H9 (cell line): ENCODE measurements around the gene P3H2. TPM values are rescaled to one million over a fixed set of nuclear protein-coding genes. Genes with fewer than 3 reads are reported as not detected.

ENCODE experiments used
- DNase-seq: peaks from one replicate; pipeline ENCODE4 v3.0.0-alpha.2; 2017
- H2AFZ ChIP-seq: one replicate; pipeline ENCODE4 v1.6.1; 2013; ENCODE audit warnings: mild to moderate bottlenecking, low read length, control low read depth, moderate library complexity
- H2AK5ac ChIP-seq: 2 replicates; pipeline ENCODE4 v1.6.1; 2013; ENCODE audit warnings: low read length, control low read depth, mixed read lengths; ENCODE audit not compliant: insufficient read length
- H2BK120ac ChIP-seq: one replicate; pipeline ENCODE4 v1.6.1; 2013; ENCODE audit warnings: low read depth, mild to moderate bottlenecking, low read length, control low read depth, inconsistent platforms; ENCODE audit not compliant: poor library complexity, severe bottlenecking
- H2BK12ac ChIP-seq: 2 replicates; pipeline ENCODE4 v1.6.1; 2013; ENCODE audit warnings: low read length, control low read depth, mixed read lengths, low read depth; ENCODE audit not compliant: insufficient read length
- H2BK15ac ChIP-seq: 2 replicates; pipeline ENCODE4 v1.6.1; 2013; ENCODE audit warnings: low read depth, low read length, control low read depth
- H2BK20ac ChIP-seq: one replicate; pipeline ENCODE4 v1.6.1; 2013; ENCODE audit warnings: low read depth, mild to moderate bottlenecking, low read length, control low read depth, inconsistent platforms; ENCODE audit not compliant: poor library complexity, severe bottlenecking
- H2BK5ac ChIP-seq: 2 replicates; pipeline ENCODE4 v1.6.1; 2013; ENCODE audit warnings: low read length, control low read depth, mixed read lengths; ENCODE audit not compliant: insufficient read length
- H3K14ac ChIP-seq: 2 replicates; pipeline ENCODE4 v1.6.1; 2013; ENCODE audit warnings: low read length, control low read depth; ENCODE audit not compliant: insufficient read depth
- H3K18ac ChIP-seq: 2 replicates; pipeline ENCODE4 v1.6.1; 2013; ENCODE audit warnings: low read depth, mild to moderate bottlenecking, mixed read lengths, low read length, control low read depth; ENCODE audit not compliant: insufficient read length
- H3K23ac ChIP-seq: 2 replicates; pipeline ENCODE4 v1.6.1; 2013; ENCODE audit warnings: low read length, control low read depth, mixed read lengths, low read depth; ENCODE audit not compliant: insufficient read length
- H3K23me2 ChIP-seq: 2 replicates; pipeline ENCODE4 v1.6.1; 2013; ENCODE audit warnings: low read depth, mild to moderate bottlenecking, mixed read lengths, low read length, control low read depth; ENCODE audit not compliant: insufficient read length, poor library complexity, severe bottlenecking
- H3K27ac ChIP-seq: 2 replicates; pipeline ENCODE4 v1.5.1; 2013; ENCODE audit warnings: low read length, control low read depth, mixed read lengths, low read depth; ENCODE audit not compliant: insufficient read length
- H3K27me3 ChIP-seq: 2 replicates; pipeline ENCODE4 v1.6.1; 2013; ENCODE audit warnings: low read length, control low read depth, inconsistent platforms; ENCODE audit not compliant: insufficient read depth
- H3K4ac ChIP-seq: 2 replicates; pipeline ENCODE4 v1.6.1; 2013; ENCODE audit warnings: low read depth, mild to moderate bottlenecking, control low read depth, inconsistent platforms, low read length, moderate library complexity
- H3K4me1 ChIP-seq: 2 replicates; pipeline ENCODE4 v1.6.1; 2013; ENCODE audit warnings: low read length, control low read depth, inconsistent platforms; ENCODE audit not compliant: insufficient read depth
- H3K4me2 ChIP-seq: 2 replicates; pipeline ENCODE4 v1.6.1; 2013; ENCODE audit warnings: low read length, control low read depth, mixed read lengths; ENCODE audit not compliant: insufficient read length, insufficient read depth
- H3K56ac ChIP-seq: 2 replicates; pipeline ENCODE4 v1.6.1; 2013; ENCODE audit warnings: low read depth, mild to moderate bottlenecking, mixed read lengths, low read length, control low read depth; ENCODE audit not compliant: insufficient read length
- H3K79me1 ChIP-seq: 2 replicates; pipeline ENCODE4 v1.6.1; 2013; ENCODE audit warnings: low read depth, mild to moderate bottlenecking, moderate library complexity, low read length, control low read depth, inconsistent platforms; ENCODE audit not compliant: insufficient read depth, poor library complexity, severe bottlenecking
- H3K79me2 ChIP-seq: 2 replicates; pipeline ENCODE4 v1.6.1; 2013; ENCODE audit warnings: low read length, control low read depth, inconsistent platforms; ENCODE audit not compliant: insufficient read depth
- H3K9ac ChIP-seq: 2 replicates; pipeline ENCODE4 v1.6.1; 2013; ENCODE audit warnings: low read length, control low read depth, mixed read lengths; ENCODE audit not compliant: insufficient read length; ENCODE audit errors: extremely low read depth
- H3K9me3 ChIP-seq: one replicate; pipeline ENCODE4 v1.6.1; 2013; ENCODE audit warnings: low read depth, low read length, inconsistent platforms; ENCODE audit not compliant: control insufficient read depth
- H3T11ph ChIP-seq: one replicate; pipeline ENCODE4 v1.6.1; 2013; ENCODE audit warnings: mild to moderate bottlenecking, low read length, control low read depth, inconsistent platforms
- H4K20me1 ChIP-seq: one replicate; pipeline ENCODE4 v1.6.1; 2013; ENCODE audit not compliant: control insufficient read depth, insufficient read length, insufficient read depth
- H4K5ac ChIP-seq: 2 replicates; pipeline ENCODE4 v1.6.1; 2013; ENCODE audit warnings: low read depth, mild to moderate bottlenecking, mixed read lengths, low read length, control low read depth; ENCODE audit not compliant: insufficient read length
- H4K8ac ChIP-seq: replicated peaks from 2 replicates; pipeline ENCODE4 v1.6.1; 2013; ENCODE audit warnings: low read length, control low read depth, mixed read lengths, low read depth; ENCODE audit not compliant: insufficient read length
- H4K91ac ChIP-seq: 2 replicates; pipeline ENCODE4 v1.6.1; 2013; ENCODE audit warnings: low read depth, mild to moderate bottlenecking, moderate library complexity, mixed read lengths, low read length, control low read depth; ENCODE audit not compliant: insufficient read length
- H3K27ac Mint-ChIP-seq, 3 experiments: 2 replicates in 2 of 3; 3 replicates in 1 of 3; pipeline ENCODE4 v1.8.0; 2020 to 2021; ENCODE audit warnings: mixed read lengths in 3 of 3, mild to moderate bottlenecking in 1 of 3, moderate library complexity in 1 of 3
- H3K27me3 Mint-ChIP-seq: 2 replicates; pipeline ENCODE4 v1.8.0; 2021; ENCODE audit warnings: low read depth, mild to moderate bottlenecking, moderate library complexity, mixed read lengths
- H3K36me3 Mint-ChIP-seq, 3 experiments: 2 replicates in 2 of 3; 3 replicates in 1 of 3; pipeline ENCODE4 v1.8.0; 2020 to 2021; ENCODE audit warnings: low read depth in 3 of 3, mixed read lengths in 3 of 3; ENCODE audit not compliant: insufficient read depth in 1 of 3
- H3K4me1 Mint-ChIP-seq, 2 experiments: 2 replicates each; pipeline ENCODE4 v1.8.0; 2020; ENCODE audit warnings: mixed read lengths in 2 of 2
- H3K4me3 Mint-ChIP-seq, 2 experiments: 2 replicates in 1 of 2; 3 replicates in 1 of 2; pipeline ENCODE4 v1.8.0; 2020 to 2021; ENCODE audit warnings: mild to moderate bottlenecking in 2 of 2, mixed read lengths in 2 of 2, moderate library complexity in 1 of 2
- H3K9me3 Mint-ChIP-seq, 2 experiments: 2 replicates in 1 of 2; 3 replicates in 1 of 2; pipeline ENCODE4 v1.8.0; 2020; ENCODE audit warnings: mild to moderate bottlenecking in 2 of 2, mixed read lengths in 2 of 2, moderate library complexity in 1 of 2
- CTCF ChIP-seq: fragments of 200-600 bp; sonication (generic); conservative IDR thresholded peaks from 3 replicates; pipeline ENCODE4 v1.8.0; 2021; ENCODE audit warnings: antibody characterized with exemption, mild to moderate bottlenecking
- whole genome bisulfite sequencing: extraction: QIAGEN DNeasy Blood & Tissue Kit; methylation state at CpG from one replicate; pipeline ENCODE4 v1.1.7; 2013; ENCODE audit warnings: missing lambda C conversion rate, low lambda C conversion rate, mixed read lengths; ENCODE audit not compliant: insufficient read length; ENCODE audit errors: extremely low coverage; 5-methylcytosine and 5-hydroxymethylcytosine counted together
- total RNA-seq: library from RNA; stranded (reverse); gene quantifications from 2 replicates; pipeline ENCODE4 v1.2.1, GENCODE V29; 2021

Gene P3H2
- total RNA-seq, 1 experiment from 2014 or later, result 41.5 TPM

GRCh38 chr3:190019006-190019405, 101.7 kb downstream of the P3H2 start:
- H3K9me3 Mint-ChIP-seq, result no peaks in the 10 kb centered on the region
- Histone ChIP-seq H3K56ac (no peak overlapping the region), H2BK12ac (no peak overlapping the region), H3K79me1 (no peaks in the 10 kb centered on the region), H3K27ac (no peak overlapping the region), H2AFZ (no peak overlapping the region), H4K91ac (no peak overlapping the region), H2BK120ac (no peak overlapping the region), H4K20me1 (no peaks in the 10 kb centered on the region), H3K18ac (no peak overlapping the region), H3K4me1 (peaks cover 8% of the 10 kb centered on the region), H3K14ac (no peak overlapping the region), H3T11ph (no peak overlapping the region), H3K9ac (no peak overlapping the region), H3K79me2 (no peaks in the 10 kb centered on the region), H3K27me3 (no peaks in the 10 kb centered on the region), H2AK5ac (no peak overlapping the region), H2BK5ac (no peak overlapping the region), H3K9me3 (no peaks in the 10 kb centered on the region), H3K4me2 (no peak overlapping the region), H4K5ac (no peak overlapping the region), H2BK15ac (no peak overlapping the region), H3K23ac (no peak overlapping the region), H3K23me2 (no peaks in the 10 kb centered on the region), H2BK20ac (no peak overlapping the region), H4K8ac (no peak overlapping the region), H3K4ac (no peak overlapping the region)
- peaks cover 0 to 9% (median 2%) of the 10 kb centered on the region in 3 experiments; a peak in 4 of 7 replicates for H3K36me3 Mint-ChIP-seq
- H3K27me3 Mint-ChIP-seq, result no peaks in the 10 kb centered on the region
- H3K4me1 Mint-ChIP-seq, result peaks cover 56 to 58% of the 10 kb centered on the region in 2 experiments
- no peak for TF ChIP-seq CTCF
- no CpG with 5 or more reads among the region's 2 CpGs for WGBS
- no peak for DNase-seq
- no peak overlapping the region for H3K4me3 Mint-ChIP-seq
- no peak overlapping the region for H3K27ac Mint-ChIP-seq
